Measurements from ENCODE around the gene PRMT7.

DNA sequence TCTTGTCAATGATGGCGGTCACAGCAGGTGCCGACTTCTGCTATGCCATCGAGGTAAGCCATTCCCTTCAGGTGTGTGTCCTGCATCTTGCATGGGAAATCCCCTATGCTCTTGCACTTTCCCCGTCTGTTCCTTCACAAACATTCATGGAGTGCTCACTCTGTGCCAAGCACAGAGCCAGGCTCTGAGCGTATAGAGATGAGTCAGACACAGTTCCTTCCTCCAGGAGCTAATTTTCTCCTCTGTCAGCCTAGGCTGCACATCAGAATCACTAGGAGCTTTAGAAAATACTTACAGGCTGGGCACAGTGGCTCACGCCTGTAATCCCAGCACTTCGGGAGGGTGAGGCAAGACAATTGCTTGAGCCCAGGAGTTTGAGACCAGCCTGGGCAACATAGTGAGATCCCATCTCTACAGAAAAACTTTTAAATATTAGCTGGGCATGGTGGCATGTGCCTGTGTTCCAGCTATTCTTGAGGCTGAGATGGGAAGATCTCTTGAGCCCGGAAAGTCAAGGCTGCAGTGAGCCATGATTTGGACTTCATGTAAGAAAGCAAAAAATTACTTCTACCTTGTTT is 14.1 kb downstream of the PRMT7 start:
- TF ChIP-seq POLR2A (IDR thresholded peaks at IDR 0.05; ENCODE audit: low read depth, low read length) (no peak), POLR2AphosphoS5 (IDR thresholded peaks at IDR 0.05; ENCODE audit: low read depth, low read length) (no peak)
